ENCODE data around the gene NEUROD1. TPM values are rescaled to one million over a fixed set of nuclear protein-coding genes. Genes with fewer than 3 reads are reported as not detected.
A peak's percentile ranks its signal among the peaks of the same experiment; 100 is the strongest.

The NEUROD1 gene
- total RNA-seq, 4 donors from 2014 or later: not detected

GRCh38 chr2:181684454-181685149, 4.3 kb upstream of the NEUROD1 start:
- Histone ChIP-seq H3K36me3 (no peaks in the 10 kb centered on the region), H3K27me3 (peaks cover 95% of the 10 kb centered on the region), H3K4me3 (no peak overlapping the region), H3K27ac (no peak overlapping the region), H3K4me1 (peaks cover 0 to 36% (median 18%) of the 10 kb centered on the region in 3 donors), H3K9me3 (no peaks in the 10 kb centered on the region)
- WGBS, 2 donors (ENCODE audit: low coverage in 1 of 2): 13 to 16% methylated on average over 17 to 21 of the region's 26 CpGs
- TF ChIP-seq CTCF (IDR thresholded peaks at IDR 0.05) (no peak), EP300 (IDR thresholded peaks at IDR 0.05) (no peak), POLR2A (IDR thresholded peaks at IDR 0.05) (no peak), POLR2AphosphoS5 (IDR thresholded peaks at IDR 0.05) (no peak)
- no peak for ATAC-seq

- H3K4me3 ChIP-seq: peak overlapping the region in 1 of 2 donors; percentile 36
- WGBS, 2 donors (ENCODE audit: low coverage in 1 of 2): 0% methylated on average over 1 to 18 of the region's 85 CpGs
- H3K9me3 ChIP-seq: no peaks in the 10 kb centered on the region
- peaks cover 0 to 36% (median 18%) of the 10 kb centered on the region in 3 donors for H3K4me1 ChIP-seq
- no peak for TF ChIP-seq POLR2AphosphoS5 (IDR thresholded peaks at IDR 0.05)
- TF ChIP-seq CTCF (IDR thresholded peaks at IDR 0.05): no peak
- TF ChIP-seq EP300 (IDR thresholded peaks at IDR 0.05): no peak
- no peaks in the 10 kb centered on the region for H3K36me3 ChIP-seq
- no peak for ATAC-seq
- peaks cover 99% of the 10 kb centered on the region for H3K27me3 ChIP-seq
- no peak overlapping the region for H3K27ac ChIP-seq
Observed at GRCh38 chr2:181683518-181684453, 3.5 kb upstream of the NEUROD1 start.

GRCh38 chr2:181682795-181683517, 2.6 kb upstream of the NEUROD1 start:
- no peak overlapping the region for H3K27ac ChIP-seq
- no peaks in the 10 kb centered on the region for H3K36me3 ChIP-seq
- no peaks in the 10 kb centered on the region for H3K9me3 ChIP-seq
- H3K27me3 ChIP-seq: peaks cover 99% of the 10 kb centered on the region
- peaks cover 0 to 36% (median 18%) of the 10 kb centered on the region in 3 donors for H3K4me1 ChIP-seq
- no peak for ATAC-seq
- peak overlapping the region in 1 of 2 donors; percentile 36 for H3K4me3 ChIP-seq
- no peak for TF ChIP-seq POLR2A (IDR thresholded peaks at IDR 0.05)
- WGBS, 2 donors (ENCODE audit: low coverage in 1 of 2): 0 to 3% methylated on average over 15 to 29 of the region's 42 CpGs

- no peaks in the 10 kb centered on the region for H3K9me3 ChIP-seq
- H3K36me3 ChIP-seq: no peaks in the 10 kb centered on the region
- no peak for ATAC-seq
- WGBS, 2 donors (ENCODE audit: low coverage in 1 of 2): 7 to 13% methylated on average over 7 to 20 of the region's 24 CpGs
- peaks cover 0 to 36% (median 18%) of the 10 kb centered on the region in 3 donors for H3K4me1 ChIP-seq
- TF ChIP-seq EP300 (IDR thresholded peaks at IDR 0.05): no peak
- TF ChIP-seq CTCF (IDR thresholded peaks at IDR 0.05): no peak
- no peak for TF ChIP-seq POLR2AphosphoS5 (IDR thresholded peaks at IDR 0.05)
- no peak for TF ChIP-seq POLR2A (IDR thresholded peaks at IDR 0.05)
- H3K4me3 ChIP-seq: no peak overlapping the region
- H3K27ac ChIP-seq: no peak overlapping the region
- H3K27me3 ChIP-seq: peaks cover 99% of the 10 kb centered on the region
Observed at GRCh38 chr2:181682026-181682789, 1.9 kb upstream of the NEUROD1 start.

Data from gastroesophageal sphincter (tissue), 4 donors.